H9 (cell line): Measurements from ENCODE around the gene AKR1D1. TPM values are rescaled to one million over a fixed set of nuclear protein-coding genes. Genes with fewer than 3 reads are reported as not detected.
"Not testable (repeated sequence)": the region's sequence is repeated elsewhere in the genome, so short reads cannot be mapped to it uniquely, and the experiment has no call there.

Source experiments
- DNase-seq: peaks from one replicate; pipeline ENCODE4 v3.0.0-alpha.2; 2017
- H2AFZ ChIP-seq: one replicate; pipeline ENCODE4 v1.6.1; 2013; ENCODE audit warnings: mild to moderate bottlenecking, low read length, control low read depth, moderate library complexity
- H2AK5ac ChIP-seq: 2 replicates; pipeline ENCODE4 v1.6.1; 2013; ENCODE audit warnings: low read length, control low read depth, mixed read lengths; ENCODE audit not compliant: insufficient read length
- H2BK120ac ChIP-seq: one replicate; pipeline ENCODE4 v1.6.1; 2013; ENCODE audit warnings: low read depth, mild to moderate bottlenecking, low read length, control low read depth, inconsistent platforms; ENCODE audit not compliant: poor library complexity, severe bottlenecking
- H2BK12ac ChIP-seq: 2 replicates; pipeline ENCODE4 v1.6.1; 2013; ENCODE audit warnings: low read length, control low read depth, mixed read lengths, low read depth; ENCODE audit not compliant: insufficient read length
- H2BK15ac ChIP-seq: 2 replicates; pipeline ENCODE4 v1.6.1; 2013; ENCODE audit warnings: low read depth, low read length, control low read depth
- H2BK20ac ChIP-seq: one replicate; pipeline ENCODE4 v1.6.1; 2013; ENCODE audit warnings: low read depth, mild to moderate bottlenecking, low read length, control low read depth, inconsistent platforms; ENCODE audit not compliant: poor library complexity, severe bottlenecking
- H2BK5ac ChIP-seq: 2 replicates; pipeline ENCODE4 v1.6.1; 2013; ENCODE audit warnings: low read length, control low read depth, mixed read lengths; ENCODE audit not compliant: insufficient read length
- H3K14ac ChIP-seq: 2 replicates; pipeline ENCODE4 v1.6.1; 2013; ENCODE audit warnings: low read length, control low read depth; ENCODE audit not compliant: insufficient read depth
- H3K18ac ChIP-seq: 2 replicates; pipeline ENCODE4 v1.6.1; 2013; ENCODE audit warnings: low read depth, mild to moderate bottlenecking, mixed read lengths, low read length, control low read depth; ENCODE audit not compliant: insufficient read length
- H3K23ac ChIP-seq: 2 replicates; pipeline ENCODE4 v1.6.1; 2013; ENCODE audit warnings: low read length, control low read depth, mixed read lengths, low read depth; ENCODE audit not compliant: insufficient read length
- H3K23me2 ChIP-seq: 2 replicates; pipeline ENCODE4 v1.6.1; 2013; ENCODE audit warnings: low read depth, mild to moderate bottlenecking, mixed read lengths, low read length, control low read depth; ENCODE audit not compliant: insufficient read length, poor library complexity, severe bottlenecking
- H3K27ac ChIP-seq: 2 replicates; pipeline ENCODE4 v1.5.1; 2013; ENCODE audit warnings: low read length, control low read depth, mixed read lengths, low read depth; ENCODE audit not compliant: insufficient read length
- H3K27me3 ChIP-seq: 2 replicates; pipeline ENCODE4 v1.6.1; 2013; ENCODE audit warnings: low read length, control low read depth, inconsistent platforms; ENCODE audit not compliant: insufficient read depth
- H3K4ac ChIP-seq: 2 replicates; pipeline ENCODE4 v1.6.1; 2013; ENCODE audit warnings: low read depth, mild to moderate bottlenecking, control low read depth, inconsistent platforms, low read length, moderate library complexity
- H3K4me1 ChIP-seq: 2 replicates; pipeline ENCODE4 v1.6.1; 2013; ENCODE audit warnings: low read length, control low read depth, inconsistent platforms; ENCODE audit not compliant: insufficient read depth
- H3K4me2 ChIP-seq: 2 replicates; pipeline ENCODE4 v1.6.1; 2013; ENCODE audit warnings: low read length, control low read depth, mixed read lengths; ENCODE audit not compliant: insufficient read length, insufficient read depth
- H3K56ac ChIP-seq: 2 replicates; pipeline ENCODE4 v1.6.1; 2013; ENCODE audit warnings: low read depth, mild to moderate bottlenecking, mixed read lengths, low read length, control low read depth; ENCODE audit not compliant: insufficient read length
- H3K79me1 ChIP-seq: 2 replicates; pipeline ENCODE4 v1.6.1; 2013; ENCODE audit warnings: low read depth, mild to moderate bottlenecking, moderate library complexity, low read length, control low read depth, inconsistent platforms; ENCODE audit not compliant: insufficient read depth, poor library complexity, severe bottlenecking
- H3K79me2 ChIP-seq: 2 replicates; pipeline ENCODE4 v1.6.1; 2013; ENCODE audit warnings: low read length, control low read depth, inconsistent platforms; ENCODE audit not compliant: insufficient read depth
- H3K9ac ChIP-seq: 2 replicates; pipeline ENCODE4 v1.6.1; 2013; ENCODE audit warnings: low read length, control low read depth, mixed read lengths; ENCODE audit not compliant: insufficient read length; ENCODE audit errors: extremely low read depth
- H3K9me3 ChIP-seq: one replicate; pipeline ENCODE4 v1.6.1; 2013; ENCODE audit warnings: low read depth, low read length, inconsistent platforms; ENCODE audit not compliant: control insufficient read depth
- H3T11ph ChIP-seq: one replicate; pipeline ENCODE4 v1.6.1; 2013; ENCODE audit warnings: mild to moderate bottlenecking, low read length, control low read depth, inconsistent platforms
- H4K20me1 ChIP-seq: one replicate; pipeline ENCODE4 v1.6.1; 2013; ENCODE audit not compliant: control insufficient read depth, insufficient read length, insufficient read depth
- H4K5ac ChIP-seq: 2 replicates; pipeline ENCODE4 v1.6.1; 2013; ENCODE audit warnings: low read depth, mild to moderate bottlenecking, mixed read lengths, low read length, control low read depth; ENCODE audit not compliant: insufficient read length
- H4K8ac ChIP-seq: replicated peaks from 2 replicates; pipeline ENCODE4 v1.6.1; 2013; ENCODE audit warnings: low read length, control low read depth, mixed read lengths, low read depth; ENCODE audit not compliant: insufficient read length
- H4K91ac ChIP-seq: 2 replicates; pipeline ENCODE4 v1.6.1; 2013; ENCODE audit warnings: low read depth, mild to moderate bottlenecking, moderate library complexity, mixed read lengths, low read length, control low read depth; ENCODE audit not compliant: insufficient read length
- H3K27ac Mint-ChIP-seq, 3 experiments: 2 replicates in 2 of 3; 3 replicates in 1 of 3; pipeline ENCODE4 v1.8.0; 2020 to 2021; ENCODE audit warnings: mixed read lengths in 3 of 3, mild to moderate bottlenecking in 1 of 3, moderate library complexity in 1 of 3
- H3K27me3 Mint-ChIP-seq: 2 replicates; pipeline ENCODE4 v1.8.0; 2021; ENCODE audit warnings: low read depth, mild to moderate bottlenecking, moderate library complexity, mixed read lengths
- H3K36me3 Mint-ChIP-seq, 3 experiments: 2 replicates in 2 of 3; 3 replicates in 1 of 3; pipeline ENCODE4 v1.8.0; 2020 to 2021; ENCODE audit warnings: low read depth in 3 of 3, mixed read lengths in 3 of 3; ENCODE audit not compliant: insufficient read depth in 1 of 3
- H3K4me1 Mint-ChIP-seq, 2 experiments: 2 replicates each; pipeline ENCODE4 v1.8.0; 2020; ENCODE audit warnings: mixed read lengths in 2 of 2
- H3K4me3 Mint-ChIP-seq, 2 experiments: 2 replicates in 1 of 2; 3 replicates in 1 of 2; pipeline ENCODE4 v1.8.0; 2020 to 2021; ENCODE audit warnings: mild to moderate bottlenecking in 2 of 2, mixed read lengths in 2 of 2, moderate library complexity in 1 of 2
- H3K9me3 Mint-ChIP-seq, 2 experiments: 2 replicates in 1 of 2; 3 replicates in 1 of 2; pipeline ENCODE4 v1.8.0; 2020; ENCODE audit warnings: mild to moderate bottlenecking in 2 of 2, mixed read lengths in 2 of 2, moderate library complexity in 1 of 2
- WGBS: extraction: QIAGEN DNeasy Blood & Tissue Kit; methylation state at CpG from one replicate; pipeline ENCODE4 v1.1.7; 2013; ENCODE audit warnings: missing lambda C conversion rate, low lambda C conversion rate, mixed read lengths; ENCODE audit not compliant: insufficient read length; ENCODE audit errors: extremely low coverage; 5-methylcytosine and 5-hydroxymethylcytosine counted together
- total RNA-seq: library from RNA; stranded (reverse); gene quantifications from 2 replicates; pipeline ENCODE4 v1.2.1, GENCODE V29; 2021
- TF ChIP-seq, protein P1 (sequence below): fragments of 200-600 bp; sonication (generic); conservative IDR thresholded peaks from 3 replicates; pipeline ENCODE4 v1.8.0; 2021; ENCODE audit warnings: antibody characterized with exemption, mild to moderate bottlenecking

The AKR1D1 gene
- total RNA-seq, 1 experiment from 2014 or later = 0.31 TPM

DNA sequence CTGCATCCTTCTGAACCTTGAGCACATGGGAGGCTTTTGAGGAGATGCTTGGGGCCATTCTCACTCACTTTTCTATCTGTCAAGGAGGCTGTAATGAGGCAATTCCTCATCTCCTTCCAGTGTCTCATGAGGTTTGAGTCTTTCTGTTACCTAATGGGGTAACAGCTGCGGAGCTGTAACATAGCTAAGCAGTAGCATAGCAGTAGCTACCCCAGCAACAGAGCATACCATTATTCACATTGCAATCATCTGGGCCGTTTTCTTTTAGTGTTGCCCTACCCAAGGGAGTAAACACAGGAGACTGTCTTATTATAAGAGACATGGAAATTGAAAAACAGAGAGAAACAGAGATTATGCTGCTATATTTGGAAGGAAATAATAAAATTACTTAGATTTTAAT is 68.7 kb downstream of the AKR1D1 start:
- Mint-ChIP-seq H3K27me3 (no peaks in the 10 kb centered on the region; the same call in 1 of the 2 replicates), H3K4me3 (no peak overlapping the region), H3K27ac (no peak overlapping the region), H3K4me1 (no peaks in the 10 kb centered on the region), H3K36me3 (peaks cover 0 to 4% (median 2%) of the 10 kb centered on the region in 3 experiments; a peak in 2 of 7 replicates), H3K9me3 (no peaks in the 10 kb centered on the region)
- no peak overlapping the region for H2BK15ac ChIP-seq
- no peak overlapping the region for H3K18ac ChIP-seq
- no peak overlapping the region for H2BK120ac ChIP-seq
- TF ChIP-seq, protein P1, sequence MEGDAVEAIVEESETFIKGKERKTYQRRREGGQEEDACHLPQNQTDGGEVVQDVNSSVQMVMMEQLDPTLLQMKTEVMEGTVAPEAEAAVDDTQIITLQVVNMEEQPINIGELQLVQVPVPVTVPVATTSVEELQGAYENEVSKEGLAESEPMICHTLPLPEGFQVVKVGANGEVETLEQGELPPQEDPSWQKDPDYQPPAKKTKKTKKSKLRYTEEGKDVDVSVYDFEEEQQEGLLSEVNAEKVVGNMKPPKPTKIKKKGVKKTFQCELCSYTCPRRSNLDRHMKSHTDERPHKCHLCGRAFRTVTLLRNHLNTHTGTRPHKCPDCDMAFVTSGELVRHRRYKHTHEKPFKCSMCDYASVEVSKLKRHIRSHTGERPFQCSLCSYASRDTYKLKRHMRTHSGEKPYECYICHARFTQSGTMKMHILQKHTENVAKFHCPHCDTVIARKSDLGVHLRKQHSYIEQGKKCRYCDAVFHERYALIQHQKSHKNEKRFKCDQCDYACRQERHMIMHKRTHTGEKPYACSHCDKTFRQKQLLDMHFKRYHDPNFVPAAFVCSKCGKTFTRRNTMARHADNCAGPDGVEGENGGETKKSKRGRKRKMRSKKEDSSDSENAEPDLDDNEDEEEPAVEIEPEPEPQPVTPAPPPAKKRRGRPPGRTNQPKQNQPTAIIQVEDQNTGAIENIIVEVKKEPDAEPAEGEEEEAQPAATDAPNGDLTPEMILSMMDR = no peak
- WGBS = no CpG with 5 or more reads among the region's 2 CpGs
- H3K4ac ChIP-seq = no peak overlapping the region
- no peaks in the 10 kb centered on the region for H4K20me1 ChIP-seq
- no peak overlapping the region for H3K14ac ChIP-seq
- H3K23me2 ChIP-seq = no peaks in the 10 kb centered on the region
- no peak overlapping the region for H4K5ac ChIP-seq
- no peak overlapping the region for H3K56ac ChIP-seq
- no peak overlapping the region for H2BK12ac ChIP-seq
- H4K91ac ChIP-seq = no peak overlapping the region
- H2AFZ ChIP-seq = no peak overlapping the region
- H2AK5ac ChIP-seq = no peak overlapping the region
- H3K79me2 ChIP-seq = no peaks in the 10 kb centered on the region
- H2BK5ac ChIP-seq = no peak overlapping the region
- H4K8ac ChIP-seq = no peak overlapping the region
- H3K4me2 ChIP-seq = no peak overlapping the region
- no peak for DNase-seq
- H3K27ac ChIP-seq = no peak overlapping the region
- H3K23ac ChIP-seq = no peak overlapping the region
- H3K79me1 ChIP-seq = no peaks in the 10 kb centered on the region
- no peaks in the 10 kb centered on the region for H3K9me3 ChIP-seq
- no peak overlapping the region for H2BK20ac ChIP-seq
- H3K9ac ChIP-seq = no peak overlapping the region
- no peak overlapping the region for H3T11ph ChIP-seq
- H3K4me1 ChIP-seq = no peaks in the 10 kb centered on the region
- H3K27me3 ChIP-seq = no peaks in the 10 kb centered on the region

DNA sequence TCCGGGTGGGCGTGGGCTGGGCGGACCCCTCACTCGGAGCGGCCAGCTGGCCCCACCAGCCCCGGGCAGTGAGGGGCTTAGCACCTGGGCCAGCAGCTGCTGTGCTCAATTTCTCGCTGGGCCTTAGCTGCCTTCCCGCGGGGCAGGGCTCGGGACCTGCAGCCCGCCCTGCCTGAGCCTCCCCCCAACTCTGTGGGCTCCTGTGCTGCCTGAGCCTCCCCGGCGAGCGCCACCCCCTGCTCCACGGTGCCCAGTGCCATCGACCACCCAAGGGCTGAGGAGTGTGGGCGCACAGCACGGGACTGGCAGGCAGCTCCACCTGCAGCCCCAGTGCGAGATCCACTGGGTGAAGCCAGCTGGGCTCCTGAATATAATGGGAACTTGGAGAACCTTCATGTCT is 70.0 kb downstream of the AKR1D1 start:
- H4K5ac ChIP-seq, H3K14ac ChIP-seq, H4K20me1 ChIP-seq, H3K27ac ChIP-seq, H3K4me1 ChIP-seq, H3K23ac ChIP-seq, H3K56ac ChIP-seq, H3K4me2 ChIP-seq, DNase-seq, H3K23me2 ChIP-seq, H3K36me3 Mint-ChIP-seq, H2AK5ac ChIP-seq, H3K9me3 ChIP-seq, H3K27me3 Mint-ChIP-seq, H3K9me3 Mint-ChIP-seq, H2BK120ac ChIP-seq, H3K27me3 ChIP-seq, H2BK5ac ChIP-seq, H4K91ac ChIP-seq, H2AFZ ChIP-seq, H3K18ac ChIP-seq, H4K8ac ChIP-seq, H3K27ac Mint-ChIP-seq, H3K79me2 ChIP-seq, H2BK20ac ChIP-seq, H3T11ph ChIP-seq, H3K9ac ChIP-seq, H3K4me1 Mint-ChIP-seq, H2BK15ac ChIP-seq, H3K4ac ChIP-seq, H2BK12ac ChIP-seq, H3K79me1 ChIP-seq, H3K4me3 Mint-ChIP-seq: not testable (repeated sequence)
- no CpG with 5 or more reads among the region's 19 CpGs for whole genome bisulfite sequencing
